Chondrocyte (in vitro differentiated cells): ENCODE data around the gene SRY. TPM values are rescaled to one million over a fixed set of nuclear protein-coding genes. Genes with fewer than 3 reads are reported as not detected.
"Not testable (repeated sequence)": the region's sequence is repeated elsewhere in the genome, so short reads cannot be mapped to it uniquely, and the experiment has no call there.

ENCODE experiments used
- DNase-seq: peaks from one replicate; pipeline ENCODE4 v3.0.0; 2021; ENCODE audit warnings: mixed read lengths, low spot score
- H3K27ac Mint-ChIP-seq: one replicate; pipeline ENCODE4 v1.8.0; 2021; ENCODE audit warnings: mild to moderate bottlenecking, moderate library complexity, mixed read lengths; ENCODE audit not compliant: unreplicated experiment
- H3K27me3 Mint-ChIP-seq: 2 replicates; pipeline ENCODE4 v1.8.0; 2021; ENCODE audit warnings: low read depth, mixed read lengths
- H3K36me3 Mint-ChIP-seq: 2 replicates; pipeline ENCODE4 v1.8.0; 2021; ENCODE audit warnings: low read depth, mixed read lengths
- H3K4me1 Mint-ChIP-seq: 2 replicates; pipeline ENCODE4 v1.8.0; 2021; ENCODE audit warnings: low read depth, mild to moderate bottlenecking, mixed read lengths
- H3K4me3 Mint-ChIP-seq: one replicate; pipeline ENCODE4 v1.8.0; 2021; ENCODE audit warnings: mild to moderate bottlenecking, moderate library complexity, mixed read lengths; ENCODE audit not compliant: unreplicated experiment
- H3K9me3 Mint-ChIP-seq: 2 replicates; pipeline ENCODE4 v1.8.0; 2021; ENCODE audit warnings: low read depth, mixed read lengths
- long read RNA-seq: library from polyadenylated mRNA; stranded (forward); transcript quantifications from one replicate; pipeline ENCODE4 v2.0.0, GENCODE V29; 2021
- total RNA-seq: library from RNA; stranded (reverse); gene quantifications from 3 replicates; pipeline ENCODE4 v1.2.1, GENCODE V29; 2021
- TF ChIP-seq, protein P1 (sequence below): fragments of 200-600 bp; sonication (generic); IDR thresholded peaks from 2 replicates; pipeline ENCODE4 v1.5.0; 2021; ENCODE audit warnings: antibody characterized with exemption, mild to moderate bottlenecking, moderate library complexity

Gene SRY
- not detected in 3 replicates for total RNA-seq
- long read RNA-seq = 0 reads

DNA sequence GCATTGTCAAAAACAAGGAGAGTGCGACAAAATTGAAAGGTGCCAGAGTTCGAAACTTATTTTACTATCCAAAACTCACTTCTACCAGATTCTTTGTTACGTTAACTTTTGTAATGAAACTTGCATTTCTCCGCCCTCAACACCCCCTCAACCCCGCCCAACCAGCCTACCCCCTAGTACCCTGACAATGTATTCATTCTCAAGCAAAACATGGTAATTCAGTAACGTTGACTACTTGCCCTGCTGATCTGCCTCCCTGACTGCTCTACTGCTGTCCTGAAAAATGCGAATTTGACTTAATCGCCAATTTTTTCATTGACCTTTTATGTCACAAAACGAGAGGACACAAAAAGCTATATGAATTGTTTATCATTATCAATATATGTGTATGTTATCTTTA lies at the start of gene SRY:
SRY (minus strand) TSS at position 83 of the 400 bp plus-strand sequence; CDS start at position 4, 79 bp downstream.
- H3K4me3 Mint-ChIP-seq = no peak within 1 kb of the TSS
- no peaks in the 10 kb centered on the region for H3K4me1 Mint-ChIP-seq
- DNase-seq = no peak
- no peaks in the 10 kb centered on the region for H3K27me3 Mint-ChIP-seq
- no peaks in the 10 kb centered on the region for H3K9me3 Mint-ChIP-seq
- no peaks in the 10 kb centered on the region for H3K36me3 Mint-ChIP-seq
- no peak within 1 kb of the TSS for H3K27ac Mint-ChIP-seq
- TF ChIP-seq, protein P1, sequence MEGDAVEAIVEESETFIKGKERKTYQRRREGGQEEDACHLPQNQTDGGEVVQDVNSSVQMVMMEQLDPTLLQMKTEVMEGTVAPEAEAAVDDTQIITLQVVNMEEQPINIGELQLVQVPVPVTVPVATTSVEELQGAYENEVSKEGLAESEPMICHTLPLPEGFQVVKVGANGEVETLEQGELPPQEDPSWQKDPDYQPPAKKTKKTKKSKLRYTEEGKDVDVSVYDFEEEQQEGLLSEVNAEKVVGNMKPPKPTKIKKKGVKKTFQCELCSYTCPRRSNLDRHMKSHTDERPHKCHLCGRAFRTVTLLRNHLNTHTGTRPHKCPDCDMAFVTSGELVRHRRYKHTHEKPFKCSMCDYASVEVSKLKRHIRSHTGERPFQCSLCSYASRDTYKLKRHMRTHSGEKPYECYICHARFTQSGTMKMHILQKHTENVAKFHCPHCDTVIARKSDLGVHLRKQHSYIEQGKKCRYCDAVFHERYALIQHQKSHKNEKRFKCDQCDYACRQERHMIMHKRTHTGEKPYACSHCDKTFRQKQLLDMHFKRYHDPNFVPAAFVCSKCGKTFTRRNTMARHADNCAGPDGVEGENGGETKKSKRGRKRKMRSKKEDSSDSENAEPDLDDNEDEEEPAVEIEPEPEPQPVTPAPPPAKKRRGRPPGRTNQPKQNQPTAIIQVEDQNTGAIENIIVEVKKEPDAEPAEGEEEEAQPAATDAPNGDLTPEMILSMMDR = no peak

DNA sequence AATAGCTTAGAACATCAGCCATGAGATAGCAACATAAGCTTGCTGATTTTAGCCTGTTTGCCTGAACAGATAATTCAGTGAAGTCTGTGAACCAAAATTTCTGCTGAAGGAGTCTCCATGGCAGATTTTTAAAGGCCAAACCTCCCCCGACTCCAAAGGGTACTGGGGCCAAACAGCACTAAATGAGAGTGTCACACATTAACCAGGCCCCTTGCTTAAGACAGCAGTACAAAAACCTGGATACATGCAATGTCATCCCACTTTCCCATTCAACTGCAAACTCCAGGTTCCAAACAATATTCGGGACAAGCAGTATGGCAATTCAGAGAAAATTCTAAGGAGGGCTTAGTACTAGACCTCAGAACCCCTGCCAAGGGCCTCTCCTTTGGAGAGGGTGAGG lies 49.6 kb upstream of the SRY start:
- no peaks in the 10 kb centered on the region for H3K4me1 Mint-ChIP-seq
- H3K36me3 Mint-ChIP-seq = no peaks in the 10 kb centered on the region
- H3K9me3 Mint-ChIP-seq = no peaks in the 10 kb centered on the region
- no peak overlapping the region for H3K27ac Mint-ChIP-seq
- TF ChIP-seq, protein P1 = no peak
- H3K27me3 Mint-ChIP-seq = no peaks in the 10 kb centered on the region
- H3K4me3 Mint-ChIP-seq = no peak overlapping the region
- no peak for DNase-seq

DNA sequence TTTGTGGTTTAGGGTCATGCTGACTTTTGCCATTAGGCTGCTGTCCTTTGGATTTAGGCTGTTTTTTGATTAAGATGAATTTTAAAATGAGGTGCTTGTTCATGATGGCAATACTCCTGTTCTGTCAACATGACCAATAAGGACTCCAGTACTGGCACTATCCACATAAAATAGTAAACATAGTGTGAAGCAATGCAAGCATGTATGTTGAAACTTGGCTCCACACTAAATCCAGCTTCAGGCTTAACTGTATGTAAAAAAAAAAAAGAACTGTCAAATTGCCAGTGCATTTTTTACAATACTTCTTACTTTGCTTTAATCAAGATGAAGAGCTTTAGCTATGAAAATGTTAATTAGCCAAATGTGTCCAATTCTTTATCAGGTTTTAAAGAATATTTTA lies 47.7 kb upstream of the SRY start:
- TF ChIP-seq, protein P1 = no peak
- no peaks in the 10 kb centered on the region for H3K27me3 Mint-ChIP-seq
- no peaks in the 10 kb centered on the region for H3K36me3 Mint-ChIP-seq
- no peaks in the 10 kb centered on the region for H3K4me1 Mint-ChIP-seq
- no peaks in the 10 kb centered on the region for H3K9me3 Mint-ChIP-seq
- no peak for DNase-seq
- no peak overlapping the region for H3K4me3 Mint-ChIP-seq
- no peak overlapping the region for H3K27ac Mint-ChIP-seq

DNA sequence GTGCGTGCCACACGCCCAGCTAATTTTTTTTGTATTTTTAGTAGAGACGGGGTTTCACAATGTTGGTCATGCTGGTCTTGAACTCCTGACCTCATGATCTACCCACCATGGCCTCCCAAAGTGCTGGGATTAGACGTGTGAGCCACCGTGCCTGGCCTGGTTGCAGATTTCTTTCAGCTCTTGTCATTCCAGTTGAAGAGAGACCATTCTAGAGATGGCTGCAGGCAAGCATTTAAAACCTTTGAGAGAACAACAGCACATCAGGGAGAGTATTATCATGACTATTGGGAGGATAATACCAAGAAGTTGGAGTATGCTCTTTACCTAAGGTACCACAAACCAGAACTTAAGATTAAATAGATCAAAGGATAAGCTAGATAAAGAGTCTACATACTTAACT lies 41.0 kb upstream of the SRY start:
- no peak overlapping the region for H3K27ac Mint-ChIP-seq
- no peak for DNase-seq
- no peaks in the 10 kb centered on the region for H3K27me3 Mint-ChIP-seq
- no peak overlapping the region for H3K4me3 Mint-ChIP-seq
- H3K36me3 Mint-ChIP-seq = no peaks in the 10 kb centered on the region
- TF ChIP-seq, protein P1 = no peak
- H3K9me3 Mint-ChIP-seq = no peaks in the 10 kb centered on the region
- no peaks in the 10 kb centered on the region for H3K4me1 Mint-ChIP-seq

DNA sequence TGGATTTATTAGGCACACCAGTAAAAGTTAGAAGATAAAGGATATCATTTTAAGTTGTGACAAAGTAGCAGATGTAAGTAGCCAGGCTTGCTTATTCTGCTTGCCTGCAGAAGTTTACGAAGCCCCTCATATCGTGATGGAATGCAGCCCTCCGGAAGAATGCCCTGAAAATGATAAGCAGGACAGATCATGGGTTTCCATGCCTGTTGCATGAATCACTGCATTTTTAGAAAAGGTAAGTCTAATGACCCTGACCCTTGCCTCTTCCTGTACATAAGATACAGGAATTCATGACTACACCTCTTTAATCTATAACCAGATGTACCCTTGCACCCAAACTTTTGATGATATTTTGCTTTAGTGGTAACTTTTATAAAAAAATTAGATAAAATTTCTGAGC lies 37.0 kb upstream of the SRY start:
- TF ChIP-seq, protein P1 = no peak
- Mint-ChIP-seq H3K9me3 (no peaks in the 10 kb centered on the region), H3K27ac (no peak overlapping the region), H3K4me3 (no peak overlapping the region), H3K36me3 (no peaks in the 10 kb centered on the region), H3K27me3 (no peaks in the 10 kb centered on the region), H3K4me1 (no peaks in the 10 kb centered on the region)
- no peak for DNase-seq

DNA sequence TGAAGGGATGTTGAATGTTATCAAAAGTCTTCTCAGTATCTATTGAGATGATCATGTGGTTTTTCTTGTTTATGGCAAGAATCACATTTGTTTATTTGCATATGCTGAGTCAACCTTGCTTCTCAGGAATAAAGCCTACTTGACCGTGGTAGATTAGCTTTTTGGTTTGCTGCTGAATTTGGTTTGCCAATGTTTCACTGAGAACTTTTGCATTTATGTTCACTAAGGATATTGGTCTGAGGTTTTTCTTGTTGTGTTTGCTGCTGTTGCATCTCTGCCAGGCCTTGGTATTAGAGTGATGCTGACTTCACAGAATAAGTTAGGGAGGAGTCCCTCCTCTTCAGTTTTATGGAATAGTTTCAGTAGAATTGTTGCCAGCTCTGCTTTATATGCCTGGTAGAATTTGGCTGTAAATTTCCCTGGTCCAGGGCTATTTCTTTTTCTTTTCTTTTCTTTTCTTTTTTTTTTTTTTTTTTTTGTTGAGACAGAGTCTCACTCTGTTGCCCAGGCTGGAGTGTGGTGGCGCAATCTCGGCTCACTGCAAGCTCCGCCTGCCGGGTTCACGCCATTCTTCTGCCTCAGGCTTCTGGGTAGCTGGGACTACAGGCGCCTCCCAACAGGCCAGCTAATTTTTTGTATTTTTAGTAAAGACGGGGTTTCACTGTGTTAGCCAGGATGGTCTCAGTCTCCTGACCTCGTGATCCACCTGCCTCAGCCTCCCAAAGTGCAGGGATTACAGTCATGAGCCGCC lies 29.8 kb upstream of the SRY start:
- not testable (repeated sequence) for H3K36me3 Mint-ChIP-seq, H3K9me3 Mint-ChIP-seq, H3K27ac Mint-ChIP-seq, H3K4me3 Mint-ChIP-seq, H3K27me3 Mint-ChIP-seq, H3K4me1 Mint-ChIP-seq, DNase-seq
